ENCODE results near the gene ZBTB40. TPM values are rescaled to one million over a fixed set of nuclear protein-coding genes. Genes with fewer than 3 reads are reported as not detected.

ZBTB40 gene
- polyA plus RNA-seq, 2 of the 4 experiments (the other 2 are of a cell fraction), result 6.2 to 7.0 TPM

GRCh38 chr1:22408230-22408629 is 43.4 kb upstream of the ZBTB40 start:
- Histone ChIP-seq H3K4me2 (no peak overlapping the region), H3K4me1 (peaks cover 9% of the 10 kb centered on the region), H3K27ac (no peak overlapping the region), H3K4me3 (no peak overlapping the region), H3K9me3 (peaks cover 4% of the 10 kb centered on the region; the same call in 1 of the 3 replicates)
- WGBS (ENCODE audit: missing lambda C conversion rate), result 35% methylated on average over 3 of the region's 3 CpGs
- no peak for FAIRE-seq
- ChIA-PET CTCF (interaction anchor here (1.0 to 1.9 kb wide), 2 partner anchors 8 to 17 kb away, joined by 3 to 4 read pairs; no protein-coding TSS in a partner anchor), POLR2A (no interaction called here)
- TF ChIP-seq POLR2A (IDR thresholded peaks at IDR 0.05; ENCODE audit: low read length) (no peak), HES2 (IDR thresholded peaks at IDR 0.05) (no peak), MYC (IDR thresholded peaks at IDR 0.05; ENCODE audit: borderline replicate concordance, low read length) (no peak), ZFP36 (IDR thresholded peaks at IDR 0.05; ENCODE audit: borderline replicate concordance, partially characterized antibody) (no peak), PBX3 (IDR thresholded peaks at IDR 0.05) (no peak), CHD4 (IDR thresholded peaks at IDR 0.05; ENCODE audit: borderline replicate concordance) (no peak), SMC3 (IDR thresholded peaks at IDR 0.05) (no peak), HOXB13 (CRISPR knock-in tag; IDR thresholded peaks at IDR 0.05; ENCODE audit: low read depth) (no peak)
- ATAC-seq, result no peak
- DNase-seq (ENCODE audit: low read depth in 1 of 2, low spot score in 1 of 2), result no peak

GRCh38 chr1:22410401-22410800 is 41.2 kb upstream of the ZBTB40 start:
- TF ChIP-seq REST (IDR thresholded peaks at IDR 0.05), result no peak
- TF ChIP-seq FOSB (CRISPR knock-in tag; IDR thresholded peaks at IDR 0.05), result no peak
- TF ChIP-seq RFX5 (IDR thresholded peaks at IDR 0.05), result no peak
- TF ChIP-seq MYC (IDR thresholded peaks at IDR 0.05; ENCODE audit: borderline replicate concordance, low read length), result no peak
- TF ChIP-seq EHMT2 (IDR thresholded peaks at IDR 0.05; ENCODE audit: low read depth), result no peak
- TF ChIP-seq NPAS2 (CRISPR knock-in tag; IDR thresholded peaks at IDR 0.05; ENCODE audit: borderline replicate concordance), result no peak
- Histone ChIP-seq H3K4me2 (no peak overlapping the region), H3K4me3 (no peak overlapping the region), H3K9me3 (peaks cover 4% of the 10 kb centered on the region; the same call in 1 of the 3 replicates), H3K27ac (no peak overlapping the region), H3K4me1 (peaks cover 26% of the 10 kb centered on the region)
- no peak for ATAC-seq
- ChIA-PET CTCF (interaction anchor here (0.5 kb wide), 1 partner anchor 561 kb away, joined by 3 read pairs; no protein-coding TSS in a partner anchor), POLR2A (no interaction called here)
- FAIRE-seq, result no peak
- WGBS (ENCODE audit: missing lambda C conversion rate), result 83% methylated on average over 3 of the region's 3 CpGs
- no peak for DNase-seq (ENCODE audit: low read depth in 1 of 2, low spot score in 1 of 2)

- CTCF ChIA-PET, result no interaction called here
- DNase-seq (ENCODE audit: low read depth in 1 of 2, low spot score in 1 of 2) (no peak), ATAC-seq (no peak), FAIRE-seq (no peak)
- 86% methylated on average over 10 of the region's 10 CpGs for WGBS (ENCODE audit: missing lambda C conversion rate)
- Histone ChIP-seq H3K4me2 (no peak overlapping the region), H3K9me3 (peaks cover 4% of the 10 kb centered on the region; the same call in 1 of the 3 replicates), H3K4me1 (peaks cover 26% of the 10 kb centered on the region), H3K27ac (no peak overlapping the region), H3K4me3 (no peak overlapping the region)
- POLR2A ChIA-PET, result no interaction called here
- no peak for TF ChIP-seq POLR2AphosphoS2 (conservative IDR thresholded peaks at IDR 0.05; ENCODE audit: low read length)
- no peak for TF ChIP-seq PHF8 (IDR thresholded peaks at IDR 0.05; ENCODE audit: borderline replicate concordance, low read depth)
- TF ChIP-seq TP53 (CRISPR knock-in tag; IDR thresholded peaks at IDR 0.05), result no peak
- TF ChIP-seq NPAS2 (CRISPR knock-in tag; IDR thresholded peaks at IDR 0.05; ENCODE audit: borderline replicate concordance), result no peak
- TF ChIP-seq POLR2A (IDR thresholded peaks at IDR 0.05; ENCODE audit: low read length), result no peak
- no peak for TF ChIP-seq RAD21 (conservative IDR thresholded peaks at IDR 0.05 in 1 of 2, IDR thresholded peaks at IDR 0.05 in 1 of 2)
- TF ChIP-seq E2F6 (IDR thresholded peaks at IDR 0.05; ENCODE audit: borderline replicate concordance, low read depth), result no peak
- no peak for TF ChIP-seq EHF (CRISPR knock-in tag; IDR thresholded peaks at IDR 0.05)
- no peak for TF ChIP-seq CEBPB (IDR thresholded peaks at IDR 0.05)
- TF ChIP-seq SREBF2 (IDR thresholded peaks at IDR 0.05), result no peak
- no peak for TF ChIP-seq RCOR1 (IDR thresholded peaks at IDR 0.05; ENCODE audit: low read depth, low read length)
- no peak for TF ChIP-seq BHLHE40 (IDR thresholded peaks at IDR 0.05; ENCODE audit: low read depth, low read length)
- TF ChIP-seq ELK1 (IDR thresholded peaks at IDR 0.05; ENCODE audit: low read depth, low read length), result no peak
- TF ChIP-seq GATA3 (IDR thresholded peaks at IDR 0.05; ENCODE audit: borderline replicate concordance), result no peak
- TF ChIP-seq RARB (CRISPR knock-in tag; IDR thresholded peaks at IDR 0.05), result no peak
- no peak for TF ChIP-seq NR3C1 (IDR thresholded peaks at IDR 0.05)
- TF ChIP-seq EP300 (IDR thresholded peaks at IDR 0.05), result no peak
- no peak for TF ChIP-seq ZNF302 (CRISPR knock-in tag; IDR thresholded peaks at IDR 0.05)
Measured at GRCh38 chr1:22410928-22411495, 40.6 kb upstream of the ZBTB40 start.
